22Rv1 (cell line): ENCODE data around the gene CMAS.

Experiments used
- ZFX ChIP-seq: fragments of 450-650 bp; IDR thresholded peaks from 2 replicates; pipeline ENCODE4 v1.6.1; 2017; ENCODE audit warnings: antibody characterized with exemption, borderline replicate concordance
- TF ChIP-seq, protein P1 (sequence below): fragments of 450-650 bp; IDR thresholded peaks from 2 replicates; pipeline ENCODE4 v1.5.1; 2017; ENCODE audit warnings: mild to moderate bottlenecking

DNA sequence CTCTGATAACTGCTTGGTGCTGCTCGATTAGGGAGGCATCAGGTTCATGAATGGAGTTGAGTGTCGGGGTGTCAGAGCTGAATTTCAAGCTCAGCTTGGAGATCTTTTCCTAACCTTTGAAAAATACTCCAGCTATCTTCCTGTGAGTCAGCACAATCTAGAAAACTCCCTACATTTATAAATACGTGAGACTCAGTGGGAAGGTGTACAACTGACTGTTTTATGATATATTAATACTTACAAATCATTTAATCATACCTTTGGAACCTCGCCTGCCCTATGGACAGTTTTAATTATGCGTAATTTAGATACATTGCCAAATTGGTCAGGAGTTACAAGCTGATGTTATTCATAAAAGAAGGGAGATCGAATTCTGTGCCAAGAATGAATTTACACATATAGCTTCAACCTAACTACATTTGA is 961 bp downstream of the CMAS start:
- TF ChIP-seq, protein P1, sequence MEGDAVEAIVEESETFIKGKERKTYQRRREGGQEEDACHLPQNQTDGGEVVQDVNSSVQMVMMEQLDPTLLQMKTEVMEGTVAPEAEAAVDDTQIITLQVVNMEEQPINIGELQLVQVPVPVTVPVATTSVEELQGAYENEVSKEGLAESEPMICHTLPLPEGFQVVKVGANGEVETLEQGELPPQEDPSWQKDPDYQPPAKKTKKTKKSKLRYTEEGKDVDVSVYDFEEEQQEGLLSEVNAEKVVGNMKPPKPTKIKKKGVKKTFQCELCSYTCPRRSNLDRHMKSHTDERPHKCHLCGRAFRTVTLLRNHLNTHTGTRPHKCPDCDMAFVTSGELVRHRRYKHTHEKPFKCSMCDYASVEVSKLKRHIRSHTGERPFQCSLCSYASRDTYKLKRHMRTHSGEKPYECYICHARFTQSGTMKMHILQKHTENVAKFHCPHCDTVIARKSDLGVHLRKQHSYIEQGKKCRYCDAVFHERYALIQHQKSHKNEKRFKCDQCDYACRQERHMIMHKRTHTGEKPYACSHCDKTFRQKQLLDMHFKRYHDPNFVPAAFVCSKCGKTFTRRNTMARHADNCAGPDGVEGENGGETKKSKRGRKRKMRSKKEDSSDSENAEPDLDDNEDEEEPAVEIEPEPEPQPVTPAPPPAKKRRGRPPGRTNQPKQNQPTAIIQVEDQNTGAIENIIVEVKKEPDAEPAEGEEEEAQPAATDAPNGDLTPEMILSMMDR, result no peak
- TF ChIP-seq ZFX, result no peak
